ENCODE measurements around the gene KCNK16.

KCNK16 gene

GRCh38 chr6:39350723-39351505, 28.4 kb upstream of the KCNK16 start:
- DNase-seq (ENCODE audit: low read depth in 2 of 2), result no peak
- TF ChIP-seq CTCF (IDR thresholded peaks at IDR 0.05; ENCODE audit: low read depth, low read length), result no peak
- no peak overlapping the region for H3K4me3 ChIP-seq (replicated peaks in 1 of 2; ENCODE audit: low read depth in 2 of 2, low read length in 2 of 2)

GRCh38 chr6:39348740-39349139, 26.2 kb upstream of the KCNK16 start:
- no peak overlapping the region for H3K4me3 ChIP-seq (replicated peaks in 1 of 2; ENCODE audit: low read depth in 2 of 2, low read length in 2 of 2)
- no peak for DNase-seq (ENCODE audit: low read depth in 2 of 2)
- no peak for TF ChIP-seq CTCF (IDR thresholded peaks at IDR 0.05; ENCODE audit: low read depth, low read length)

DNA sequence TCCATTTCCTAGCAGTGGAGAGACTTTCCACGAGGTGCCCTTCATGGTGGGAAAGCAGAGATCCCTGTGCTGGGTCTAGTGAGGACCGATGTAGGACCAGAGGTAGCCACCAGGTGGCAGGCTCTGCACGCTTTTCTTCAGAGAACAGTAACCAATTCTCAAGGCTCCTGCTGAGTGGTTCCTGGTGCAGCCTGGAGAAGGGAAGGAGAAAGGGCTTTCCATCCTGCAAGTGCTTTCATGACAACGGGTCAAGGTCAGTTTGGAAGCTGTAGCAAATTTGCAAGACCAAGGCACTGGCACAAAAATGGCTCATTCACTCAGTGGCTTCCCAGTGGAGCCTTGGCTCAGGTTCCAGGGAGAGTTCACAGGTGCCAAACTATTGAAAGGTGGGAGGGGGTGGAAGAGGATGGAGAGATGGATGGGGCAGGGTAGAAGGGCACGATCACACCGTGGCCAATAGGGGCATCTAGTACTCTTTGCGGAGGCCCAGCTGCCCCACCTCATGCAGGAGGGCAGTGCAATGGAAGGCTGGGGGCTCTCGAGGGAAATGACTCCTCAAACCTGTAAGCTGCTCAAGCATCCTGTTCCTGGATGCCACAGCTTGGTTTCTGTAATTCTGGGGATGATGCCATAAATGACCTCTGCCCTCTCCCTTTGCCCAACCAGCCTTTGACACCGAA, 25.5 kb upstream of the KCNK16 start:
- DNase-seq (ENCODE audit: low read depth in 2 of 2), result peak; percentile 70 to 72
- TF ChIP-seq CTCF (IDR thresholded peaks at IDR 0.05; ENCODE audit: low read depth, low read length), result peak; percentile 90
- no peak overlapping the region for H3K4me3 ChIP-seq (replicated peaks in 1 of 2; ENCODE audit: low read depth in 2 of 2, low read length in 2 of 2)

- DNase-seq (ENCODE audit: low read depth in 2 of 2), result no peak
- H3K4me3 ChIP-seq (replicated peaks in 1 of 2; ENCODE audit: low read depth in 2 of 2, low read length in 2 of 2), result no peak overlapping the region
- no peak for TF ChIP-seq CTCF (IDR thresholded peaks at IDR 0.05; ENCODE audit: low read depth, low read length)
These were observed 24.7 kb upstream of the KCNK16 start for GRCh38 chr6:39347206-39347605.

DNA sequence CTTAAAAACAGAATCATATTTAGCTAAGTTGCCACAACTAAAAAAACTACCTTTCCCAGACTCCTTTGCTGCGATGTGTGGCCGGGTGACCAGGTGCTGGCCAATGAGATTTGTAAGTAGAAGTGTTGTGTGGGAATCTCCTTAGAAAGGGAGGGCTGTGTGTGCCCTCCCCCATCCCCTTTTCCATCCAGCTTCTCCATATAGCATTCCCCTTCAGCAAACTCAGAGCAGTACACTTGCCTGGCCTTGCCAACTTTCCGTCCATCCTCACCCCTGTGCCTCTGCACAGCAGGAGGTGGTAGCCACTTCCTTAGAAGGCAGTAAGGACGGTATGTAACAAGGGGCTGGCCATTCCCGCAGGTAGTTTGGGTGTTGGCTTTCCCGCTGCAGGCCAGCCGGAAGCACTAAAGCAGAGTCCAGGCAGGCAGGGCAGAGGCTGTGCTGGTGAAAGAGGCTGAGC, 22.3 kb upstream of the KCNK16 start:
- H3K4me3 ChIP-seq (replicated peaks in 1 of 2; ENCODE audit: low read depth in 2 of 2, low read length in 2 of 2), result no peak overlapping the region
- peak in 1 of 2 donors; percentile 15 for DNase-seq (ENCODE audit: low read depth in 2 of 2)
- TF ChIP-seq CTCF (IDR thresholded peaks at IDR 0.05; ENCODE audit: low read depth, low read length), result no peak

- no peak overlapping the region for H3K4me3 ChIP-seq (replicated peaks in 1 of 2; ENCODE audit: low read depth in 2 of 2, low read length in 2 of 2)
- no peak for DNase-seq (ENCODE audit: low read depth in 2 of 2)
These were observed 20.9 kb upstream of the KCNK16 start for GRCh38 chr6:39343396-39343870.

More at GRCh38 chr6:39343396-39343870, 20.9 kb upstream of the KCNK16 start:
- TF ChIP-seq CTCF (IDR thresholded peaks at IDR 0.05; ENCODE audit: low read depth, low read length), result no peak
